GM19452 (cell line): ENCODE results near the gene SRPK3.
"Not testable (repeated sequence)": the region's sequence is repeated elsewhere in the genome, so short reads cannot be mapped to it uniquely, and the experiment has no call there.

ENCODE experiments used
- ATAC-seq: cut with Tn5 transposase; IDR thresholded peaks from one replicate; pipeline ENCODE4 v1.9.1; 2021; ENCODE audit not compliant: unreplicated experiment

Gene SRPK3

GRCh38 chrX:153805436-153805835 is 24.6 kb downstream of the SRPK3 start:
- no peak for ATAC-seq

DNA sequence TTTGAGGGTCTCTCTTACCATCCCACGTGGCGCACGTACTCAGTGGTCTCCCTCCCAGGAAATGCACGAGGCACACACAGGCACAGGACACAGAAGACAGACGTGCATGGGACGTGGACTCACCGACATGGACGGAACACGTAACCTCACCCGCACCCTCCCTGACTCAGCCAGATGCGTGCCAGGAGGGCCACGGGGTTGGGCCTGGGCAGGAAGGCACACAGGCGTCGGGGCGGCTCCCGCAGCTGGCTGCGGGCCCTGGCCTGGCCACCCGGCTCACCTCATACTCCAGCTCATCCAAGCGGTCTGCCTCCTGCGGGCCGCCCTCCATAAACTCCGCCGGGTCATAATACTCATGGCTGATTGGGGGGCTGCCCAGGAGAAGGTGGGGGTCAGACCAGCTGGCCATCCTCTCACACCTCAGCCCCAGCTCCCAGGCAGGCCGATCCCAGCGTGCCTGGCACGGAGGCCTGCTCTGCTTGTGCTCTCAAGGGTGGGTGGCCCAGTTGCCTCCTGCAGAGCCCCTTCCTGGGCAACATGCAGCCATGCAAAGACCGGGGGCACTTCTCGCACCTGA is 26.2 kb downstream of the SRPK3 start:
- no peak for ATAC-seq

GRCh38 chrX:153807976-153808375 is 27.1 kb downstream of the SRPK3 start:
- no peak for ATAC-seq

DNA sequence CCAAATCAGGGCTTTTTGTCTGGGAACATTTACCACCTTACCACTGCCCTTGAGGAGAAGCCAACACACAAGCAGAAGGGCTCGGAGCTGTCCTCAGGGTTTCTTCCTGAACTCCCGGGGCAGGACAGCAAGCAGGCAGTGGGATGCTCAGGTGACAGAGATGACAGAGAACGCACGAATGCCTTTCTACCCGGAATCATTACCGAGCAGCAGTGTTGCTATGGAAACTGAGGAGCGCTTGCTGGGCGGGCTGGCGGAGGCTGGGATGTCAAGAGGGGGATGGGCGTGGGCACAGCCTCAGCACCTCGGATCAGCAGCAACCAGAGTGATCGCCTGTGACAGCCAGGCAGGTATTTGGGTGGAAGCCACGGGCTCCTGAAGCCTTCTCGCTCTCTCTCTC is 31.4 kb downstream of the SRPK3 start:
- ATAC-seq = no peak

GRCh38 chrX:153813161-153813560 is 32.3 kb downstream of the SRPK3 start:
- no peak for ATAC-seq

DNA sequence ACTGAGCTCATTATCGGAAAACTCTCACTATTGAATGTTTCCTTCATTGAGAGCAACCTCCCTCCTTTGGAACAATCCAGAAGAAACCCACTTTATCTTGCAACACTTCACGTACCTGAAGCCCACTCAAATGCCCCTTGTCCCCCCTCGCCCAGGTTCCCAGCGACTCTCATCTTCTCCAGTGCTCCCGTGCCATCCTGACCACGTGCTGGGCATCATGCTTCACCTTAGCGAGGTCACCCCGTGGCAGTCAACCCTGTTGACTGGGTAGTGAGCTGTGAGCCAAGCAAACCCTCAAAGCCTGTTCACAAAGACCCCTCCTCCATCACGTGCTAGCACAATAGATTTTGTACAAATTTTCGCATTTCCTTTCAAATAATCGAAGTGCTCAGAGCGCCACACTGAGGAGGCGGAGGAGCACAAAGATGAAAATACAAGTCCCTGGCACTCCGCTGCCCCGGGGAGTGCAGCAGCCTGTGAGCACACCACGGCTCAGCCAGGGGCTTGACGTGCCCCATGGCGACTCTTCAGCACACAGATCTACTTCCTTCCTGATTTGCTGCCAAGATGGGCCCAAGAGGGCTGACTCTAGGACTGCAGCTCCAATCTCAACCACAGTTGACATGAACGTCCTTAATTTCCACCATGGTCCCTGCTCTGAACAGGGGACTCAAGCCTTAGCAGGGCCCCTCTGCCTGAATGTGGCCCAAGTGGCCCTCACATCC is 33.9 kb downstream of the SRPK3 start:
- ATAC-seq = no peak

- ATAC-seq = no peak
Observed at GRCh38 chrX:153816831-153817690, 36.2 kb downstream of the SRPK3 start.

GRCh38 chrX:153818064-153818463 is 37.2 kb downstream of the SRPK3 start:
- not testable (repeated sequence) for ATAC-seq

DNA sequence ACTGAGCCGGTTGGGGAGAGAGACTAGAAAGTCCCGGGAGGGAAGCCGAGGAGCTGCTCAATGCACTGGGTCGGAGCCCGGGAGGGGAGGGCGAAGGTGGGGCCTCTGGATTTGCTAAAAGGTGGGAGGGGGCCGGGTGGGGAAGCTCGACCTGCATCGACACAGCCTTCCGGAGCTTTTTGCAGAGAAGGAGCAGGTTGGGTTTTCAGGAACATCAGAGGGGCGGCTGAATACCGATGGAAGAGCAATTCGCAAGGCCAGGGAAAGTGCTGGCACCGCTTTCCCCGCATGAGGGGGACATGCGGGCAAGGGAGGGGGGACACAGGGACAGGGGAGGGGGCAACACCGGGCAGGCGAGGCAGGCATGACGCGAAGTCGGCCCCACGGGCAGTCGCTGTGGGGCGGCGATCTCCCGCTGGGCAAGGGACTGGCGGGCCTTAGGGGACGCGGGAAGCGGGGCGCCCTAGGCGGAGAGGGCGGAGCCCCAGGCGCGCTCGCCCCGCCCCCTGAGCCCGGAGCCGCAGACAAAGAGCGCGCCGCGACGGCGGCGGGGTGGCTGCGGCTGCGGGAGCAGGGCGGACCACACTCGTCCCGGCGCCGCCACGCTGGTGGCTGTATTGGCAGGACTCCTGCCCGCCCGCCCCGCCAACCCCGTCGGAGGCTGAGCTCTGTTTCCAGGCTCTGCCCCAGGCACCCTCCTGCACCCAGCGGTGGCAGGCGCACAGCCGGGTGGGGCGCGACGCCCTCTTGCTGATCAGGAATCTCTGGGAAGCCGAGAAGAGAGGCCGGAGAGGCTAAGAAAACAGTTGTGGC is 37.9 kb downstream of the SRPK3 start:
- ATAC-seq = no peak

DNA sequence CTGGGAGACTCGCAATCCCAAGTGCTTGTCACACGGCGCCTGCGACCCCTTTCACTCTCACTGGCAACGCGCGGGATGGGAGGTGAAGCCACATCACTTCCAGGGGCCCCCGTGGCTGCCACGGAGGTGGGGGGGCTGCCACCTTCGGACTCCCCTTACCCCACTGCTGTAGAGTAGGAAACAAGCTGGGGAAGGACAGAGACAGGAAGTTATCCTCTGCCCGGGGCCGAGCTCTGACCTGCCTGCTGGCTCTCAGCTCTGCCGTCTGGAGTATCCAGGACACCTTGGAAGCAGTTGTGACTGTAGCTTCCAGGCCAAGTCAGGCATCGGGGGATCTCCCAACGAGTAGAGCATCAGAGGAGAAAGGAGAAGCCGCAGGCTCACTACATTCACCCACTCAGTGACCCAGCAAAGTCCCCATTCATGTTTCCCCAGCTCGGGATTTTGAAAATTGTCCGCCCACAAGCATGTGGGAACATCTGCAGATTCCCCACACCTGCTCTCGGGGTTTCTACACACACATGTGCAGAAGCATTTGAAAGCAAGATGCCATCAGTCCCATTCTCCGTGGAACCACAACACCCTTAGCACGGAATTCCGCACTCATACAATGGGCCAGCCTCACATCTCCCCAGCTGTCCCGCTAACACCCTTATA is 38.7 kb downstream of the SRPK3 start:
- no peak for ATAC-seq

GRCh38 chrX:153820601-153821000 is 39.8 kb downstream of the SRPK3 start:
- ATAC-seq = no peak

- no peak for ATAC-seq
Observed at GRCh38 chrX:153821066-153821465, 40.2 kb downstream of the SRPK3 start.

DNA sequence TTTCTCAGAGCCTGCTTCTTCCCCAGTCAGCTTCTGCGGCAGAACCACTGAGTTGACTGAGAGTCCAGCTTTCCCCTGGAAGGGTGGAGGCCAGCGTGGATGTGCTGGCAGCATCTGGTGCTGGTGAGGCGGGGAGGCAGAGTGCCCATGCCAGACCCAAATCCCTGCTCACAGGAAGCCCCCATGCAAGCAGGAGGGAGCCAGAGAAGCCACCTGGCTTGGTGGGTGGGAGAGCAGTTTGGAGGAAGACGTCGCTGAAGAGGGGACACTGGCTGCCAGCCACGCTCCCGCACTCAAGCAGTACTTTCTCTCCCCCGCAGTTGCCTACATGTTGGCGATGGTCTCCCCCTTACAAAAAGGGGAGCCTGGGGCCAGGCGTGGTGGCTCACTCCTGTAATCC is 43.5 kb downstream of the SRPK3 start:
- no peak for ATAC-seq

- ATAC-seq = no peak
Observed at GRCh38 chrX:153825042-153825441, 44.2 kb downstream of the SRPK3 start.

DNA sequence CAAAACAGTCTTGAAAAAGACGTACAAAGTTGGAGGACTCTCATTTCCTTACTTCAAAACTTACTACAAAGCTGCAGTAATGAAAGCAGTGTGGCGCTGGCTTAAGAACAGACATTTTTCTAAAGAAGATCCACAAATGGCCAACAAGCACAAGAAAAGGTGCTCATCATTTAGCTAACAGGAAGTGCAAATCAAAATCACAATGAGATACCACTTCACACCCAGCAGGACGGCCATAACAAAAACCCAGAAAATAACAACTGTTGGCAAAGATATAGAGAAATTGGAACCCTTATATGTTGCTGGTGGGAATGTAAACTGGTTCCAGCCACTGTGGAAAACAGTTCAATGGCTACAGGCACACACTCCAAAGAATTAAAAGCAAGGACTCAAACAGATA is 46.2 kb downstream of the SRPK3 start:
- ATAC-seq = no peak

DNA sequence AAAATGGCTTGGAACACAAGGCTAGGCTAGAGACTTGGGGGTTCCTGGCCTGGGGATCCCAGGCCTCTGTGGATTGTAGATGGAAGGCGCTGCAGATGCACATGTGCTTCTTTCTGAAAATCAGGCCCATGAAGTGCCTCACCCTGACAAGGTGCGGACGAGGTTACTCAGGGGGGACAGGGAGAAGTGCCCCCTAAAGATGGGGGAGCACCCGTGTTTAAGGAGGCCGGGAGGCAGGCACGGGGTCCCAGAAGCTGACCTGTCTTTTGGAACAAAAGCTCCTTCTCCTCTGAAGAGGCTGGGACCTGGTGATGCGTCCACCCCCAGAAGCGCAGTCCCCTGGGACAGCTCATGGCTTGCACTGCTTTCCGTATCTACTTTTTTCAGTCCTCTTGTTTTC is 47.1 kb downstream of the SRPK3 start:
- no peak for ATAC-seq

DNA sequence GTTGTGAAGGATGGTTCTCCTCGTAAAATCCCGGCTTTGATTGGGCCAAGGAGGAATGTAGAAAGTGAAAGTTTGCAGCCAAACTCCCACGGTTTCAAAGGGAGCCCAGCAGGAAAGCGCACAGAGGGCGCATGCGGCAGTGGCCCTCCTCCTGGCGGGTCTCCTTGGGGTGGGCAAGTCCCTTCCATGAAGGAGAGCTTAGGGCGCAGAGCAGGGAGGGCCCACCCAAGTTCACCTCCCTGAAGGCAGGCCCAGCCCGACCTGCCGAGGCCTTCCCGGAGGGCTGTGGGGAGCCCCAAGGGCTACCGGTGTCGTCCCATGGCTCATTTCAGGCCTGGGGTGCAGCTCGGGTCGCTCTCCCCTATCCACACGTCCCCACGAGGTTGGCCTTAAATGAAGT is 47.5 kb downstream of the SRPK3 start:
- no peak for ATAC-seq

- no peak for ATAC-seq
Observed at GRCh38 chrX:153828723-153829548, 48.1 kb downstream of the SRPK3 start.

DNA sequence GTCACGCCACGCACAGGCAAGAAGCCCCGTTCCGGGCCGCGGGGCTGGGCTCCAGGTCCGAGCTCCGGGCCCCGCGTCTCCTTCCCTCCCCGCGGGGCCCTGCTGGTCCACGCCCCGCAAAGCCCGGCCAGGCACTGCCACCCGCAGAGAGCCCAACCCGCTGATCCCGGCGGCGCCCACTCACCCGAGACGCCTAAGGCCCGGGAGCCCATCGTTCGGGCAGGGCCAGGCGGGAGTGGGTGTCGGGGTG is 48.6 kb downstream of the SRPK3 start:
- ATAC-seq = no peak
